Fibroblast of peridontal ligament (primary cell): ENCODE data around the gene CAVIN2.

Experiments used
- DNase-seq: peaks from one replicate; pipeline ENCODE4 v3.0.0-alpha.2; 2010; ENCODE audit errors: extremely low read depth

The CAVIN2 gene

GRCh38 chr2:191839918-191840804, 6.7 kb downstream of the CAVIN2 start:
- no peak for DNase-seq

DNA sequence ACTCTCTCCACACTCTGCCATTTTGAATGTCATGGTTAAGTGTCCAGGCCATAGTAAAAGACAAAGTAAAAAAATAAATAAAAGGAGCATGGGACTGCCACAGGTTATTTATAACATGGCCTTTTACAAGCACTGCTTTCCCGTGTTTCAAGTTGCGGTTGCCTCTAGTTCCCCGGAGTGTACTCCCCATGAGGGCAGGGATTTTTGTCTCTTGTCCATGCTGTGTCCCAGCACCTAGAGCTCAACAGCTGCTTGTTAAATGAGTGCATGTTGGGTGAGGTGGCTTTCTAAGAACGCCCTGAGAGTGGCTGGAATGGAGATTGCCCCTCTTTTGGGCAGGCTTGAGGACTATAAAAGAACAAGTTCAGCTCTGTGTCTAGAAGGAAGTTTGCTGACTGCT, 8.4 kb downstream of the CAVIN2 start:
- no peak for DNase-seq

GRCh38 chr2:191836853-191837769, 9.8 kb downstream of the CAVIN2 start:
- DNase-seq: peak; percentile 34

DNA sequence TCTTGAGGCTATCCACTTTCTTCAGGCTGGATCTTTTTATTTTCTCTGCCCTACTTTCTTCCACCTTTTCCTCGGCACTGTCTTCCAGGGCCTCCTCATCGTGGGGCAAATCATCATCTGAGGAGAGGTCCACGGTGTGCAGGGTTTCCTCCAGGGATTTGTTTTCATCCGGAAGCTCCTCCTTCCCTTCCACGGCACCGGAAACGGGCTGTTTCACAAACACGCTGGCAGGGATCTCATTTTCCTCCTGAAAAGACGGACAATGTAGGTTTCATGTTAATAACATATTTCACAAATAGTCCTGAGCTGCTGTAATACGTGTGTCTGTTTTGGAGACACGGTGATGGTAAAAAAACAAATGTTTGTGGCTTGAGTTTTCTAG, 10.4 kb downstream of the CAVIN2 start:
- DNase-seq: no peak

- peak; percentile 21 for DNase-seq
Measured at GRCh38 chr2:191835539-191836350, 11.1 kb downstream of the CAVIN2 start.

DNA sequence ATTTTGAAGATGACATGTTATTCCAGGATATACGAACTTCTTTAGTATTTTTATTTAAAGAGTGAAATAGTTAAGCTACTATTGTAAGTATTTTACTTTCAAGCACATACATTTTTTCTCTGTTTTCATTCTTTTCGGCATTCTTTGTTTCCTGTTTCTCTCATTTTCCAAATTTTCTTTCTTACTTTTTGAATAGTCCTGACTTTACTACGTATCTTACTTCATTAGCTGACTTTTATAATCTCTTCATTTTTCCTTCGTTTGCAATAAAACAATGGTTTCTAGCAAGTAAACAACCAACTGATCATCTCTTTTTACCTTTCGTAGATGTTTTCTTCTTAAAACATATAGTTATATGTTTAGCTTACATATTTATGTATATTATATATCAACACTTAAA, 11.8 kb downstream of the CAVIN2 start:
- no peak for DNase-seq

GRCh38 chr2:191833356-191833755, 13.5 kb downstream of the CAVIN2 start:
- DNase-seq: no peak

- DNase-seq: no peak
Measured at GRCh38 chr2:191832668-191833067, 14.2 kb downstream of the CAVIN2 start.

DNA sequence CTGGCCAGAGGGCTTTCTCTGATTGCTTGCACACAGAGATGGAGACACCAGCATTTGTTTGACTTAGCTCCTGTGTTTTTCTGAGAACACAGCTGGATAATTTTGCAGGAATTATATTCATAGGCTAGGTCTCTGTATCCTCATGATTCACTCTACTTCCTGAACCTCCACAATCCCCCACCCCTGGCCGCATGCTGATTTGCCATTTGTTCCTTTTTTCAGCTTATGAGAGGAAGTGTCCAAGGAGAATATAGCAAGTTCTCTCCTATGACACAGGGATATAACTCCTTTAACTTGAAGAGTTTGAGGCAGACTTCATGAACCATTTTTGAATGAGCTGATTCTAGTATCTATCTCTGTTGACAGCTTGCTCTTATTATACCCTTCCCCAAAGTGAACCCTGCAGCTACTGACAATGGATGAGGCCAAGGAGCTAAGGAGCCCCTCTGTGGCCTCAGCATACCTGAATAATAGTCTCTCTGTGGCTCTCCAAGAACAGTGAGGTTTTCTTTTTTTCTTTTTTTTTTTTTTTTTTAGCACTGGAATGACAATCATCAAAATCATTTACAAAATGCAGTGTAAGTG, 15.4 kb downstream of the CAVIN2 start:
- no peak for DNase-seq

DNA sequence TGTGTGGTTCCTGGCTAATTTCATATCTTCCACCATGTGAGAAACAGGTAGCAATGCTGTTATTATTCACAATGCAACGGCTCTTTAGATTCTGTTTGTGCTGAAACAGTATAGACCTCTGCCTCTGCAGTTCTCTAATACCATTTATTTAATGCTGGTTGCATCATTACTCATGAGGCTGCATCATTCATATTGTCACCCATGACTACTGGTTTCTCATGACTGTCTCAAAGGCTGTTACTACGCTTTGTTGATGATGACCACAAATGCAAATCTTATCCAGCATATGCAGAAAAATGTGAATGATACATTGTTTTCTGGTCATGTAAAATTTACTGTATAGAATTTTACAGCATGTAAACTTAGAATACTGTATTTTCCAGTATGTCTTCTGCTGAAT, 22.5 kb downstream of the CAVIN2 start:
- DNase-seq: no peak

DNA sequence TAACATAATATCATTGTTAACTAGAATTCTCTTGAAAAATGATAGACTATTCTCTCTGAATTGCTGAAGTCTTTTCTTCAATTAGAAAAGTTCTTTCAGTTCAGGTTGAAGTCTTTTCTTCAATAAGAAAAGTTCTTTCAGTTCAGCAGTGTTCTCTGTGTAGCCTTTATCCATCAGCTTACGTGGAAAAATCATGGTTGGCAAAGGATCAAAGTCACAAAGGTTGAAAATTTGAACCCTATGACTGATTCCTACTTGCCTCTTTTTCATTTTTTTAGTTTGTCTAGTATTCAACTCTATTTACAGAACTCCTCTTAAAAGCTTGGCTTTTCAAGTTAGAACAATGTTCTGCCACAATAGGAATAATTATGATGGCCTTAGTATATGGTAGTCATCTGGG, 25.8 kb downstream of the CAVIN2 start:
- DNase-seq: no peak

GRCh38 chr2:191818725-191819350, 28.1 kb downstream of the CAVIN2 start:
- no peak for DNase-seq

DNA sequence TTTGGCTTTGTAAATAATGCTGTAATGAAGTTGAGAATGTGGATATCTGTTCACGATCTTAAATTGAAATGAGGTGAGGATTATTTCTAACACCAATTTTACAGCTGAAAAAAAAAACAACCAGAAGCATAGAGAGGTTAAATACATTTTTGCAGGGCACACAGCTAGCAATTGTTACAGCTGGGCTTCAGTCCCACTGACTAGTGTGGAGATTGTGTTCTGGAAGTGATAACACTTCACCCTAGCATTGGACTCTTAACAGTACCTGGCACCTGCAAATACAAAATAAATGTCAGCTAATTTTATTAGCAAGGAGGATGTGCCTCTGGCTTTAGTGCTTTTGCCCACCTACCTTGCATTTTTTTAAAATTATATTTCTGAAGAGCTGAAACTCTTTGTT, 28.8 kb downstream of the CAVIN2 start:
- no peak for DNase-seq

DNA sequence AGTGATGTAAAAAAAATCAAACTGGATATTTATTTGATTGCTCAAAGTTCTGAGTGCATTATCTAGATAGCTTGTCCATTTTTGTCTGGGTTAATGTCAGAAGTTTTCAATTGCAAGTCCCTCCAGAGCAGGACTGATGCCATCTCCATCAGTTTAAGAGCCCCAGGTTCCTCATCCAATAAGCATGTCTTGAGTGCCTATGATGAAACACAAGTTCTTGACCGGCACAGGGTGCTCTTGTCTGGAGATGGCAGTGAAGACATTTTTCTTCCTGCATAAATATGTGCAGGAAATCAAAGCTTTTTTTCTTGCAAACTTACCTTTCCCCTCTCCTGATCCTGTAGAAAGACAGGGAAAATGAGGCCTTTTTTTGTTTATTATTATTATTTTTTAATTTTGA, 31.9 kb downstream of the CAVIN2 start:
- DNase-seq: no peak

- DNase-seq: no peak
Measured at GRCh38 chr2:191813943-191814342, 32.9 kb downstream of the CAVIN2 start.

DNA sequence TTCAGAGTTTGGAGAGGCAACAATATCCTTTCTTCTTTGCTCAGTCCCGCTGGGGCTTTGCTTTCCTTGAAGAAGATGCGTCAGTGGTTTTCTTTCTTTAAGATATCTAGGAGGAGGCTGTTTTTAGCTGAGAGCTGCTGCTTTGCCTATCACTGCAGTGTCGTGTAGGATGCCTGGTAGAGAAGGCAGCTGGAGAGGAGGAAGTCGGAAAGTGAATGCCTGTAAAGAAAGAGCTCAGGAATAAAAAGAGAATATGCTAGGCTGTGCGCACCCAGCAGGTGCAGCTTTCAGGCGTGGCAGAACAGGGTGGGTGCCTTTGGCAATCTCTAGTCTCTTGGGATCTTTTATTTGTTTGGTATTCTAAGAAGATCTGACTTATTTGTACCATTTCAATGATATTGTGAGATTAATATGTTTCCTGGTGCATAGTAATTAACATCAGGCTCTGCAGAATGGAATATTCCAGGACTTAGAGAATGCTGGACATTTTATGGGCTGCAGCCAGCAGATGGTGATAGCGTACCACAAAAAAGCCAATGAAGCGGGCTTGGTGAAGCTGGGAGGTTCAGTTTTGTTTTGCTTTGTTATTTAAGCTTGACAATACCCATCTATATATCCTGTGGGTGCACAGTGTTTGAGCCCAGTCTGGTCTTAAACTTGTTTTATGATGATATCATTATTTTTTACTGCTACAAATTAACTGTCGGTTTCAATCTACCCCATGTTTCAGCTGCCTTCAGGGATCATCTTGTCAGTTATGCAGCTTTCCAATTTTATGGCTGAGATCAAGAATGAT, 34.9 kb downstream of the CAVIN2 start:
- DNase-seq: peak; percentile 86

DNA sequence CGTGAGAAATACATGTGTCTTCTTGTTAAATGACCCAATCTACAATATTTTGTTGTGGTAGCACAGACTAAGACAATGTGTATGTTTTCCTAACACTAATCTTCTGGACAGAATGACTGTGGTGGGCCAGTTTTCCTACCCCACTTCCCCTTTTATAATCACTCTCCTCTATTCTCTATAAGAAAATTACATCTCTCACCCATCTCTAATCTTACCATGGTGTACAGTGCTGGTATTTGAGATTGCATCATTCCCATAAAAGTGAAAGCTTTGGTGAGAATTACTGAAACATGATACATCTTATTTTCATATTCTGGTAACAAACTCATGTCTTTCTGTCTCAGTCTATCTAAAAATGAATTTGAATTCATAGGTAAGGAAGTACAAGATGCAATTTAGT, 40.5 kb downstream of the CAVIN2 start:
- DNase-seq: peak; percentile 39

DNA sequence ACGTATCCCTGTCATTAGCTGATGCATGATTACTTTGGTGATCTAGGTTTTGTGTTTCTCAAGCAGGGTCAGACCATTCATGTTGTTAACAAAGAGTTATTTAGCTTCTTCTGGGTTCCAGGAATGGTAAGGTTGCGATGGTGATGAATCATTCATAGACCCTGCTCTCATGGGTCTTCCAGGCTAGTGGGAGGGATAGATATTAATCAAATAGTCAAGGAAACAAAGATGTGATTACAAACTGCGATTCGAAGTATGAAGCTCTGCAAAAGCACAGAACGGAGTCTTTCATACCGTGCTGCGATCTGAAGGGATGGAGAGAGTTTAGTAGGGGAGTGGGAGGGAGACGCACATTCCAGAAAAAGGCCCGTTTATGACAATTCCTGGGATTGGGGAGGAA, 42.1 kb downstream of the CAVIN2 start:
- DNase-seq: no peak

DNA sequence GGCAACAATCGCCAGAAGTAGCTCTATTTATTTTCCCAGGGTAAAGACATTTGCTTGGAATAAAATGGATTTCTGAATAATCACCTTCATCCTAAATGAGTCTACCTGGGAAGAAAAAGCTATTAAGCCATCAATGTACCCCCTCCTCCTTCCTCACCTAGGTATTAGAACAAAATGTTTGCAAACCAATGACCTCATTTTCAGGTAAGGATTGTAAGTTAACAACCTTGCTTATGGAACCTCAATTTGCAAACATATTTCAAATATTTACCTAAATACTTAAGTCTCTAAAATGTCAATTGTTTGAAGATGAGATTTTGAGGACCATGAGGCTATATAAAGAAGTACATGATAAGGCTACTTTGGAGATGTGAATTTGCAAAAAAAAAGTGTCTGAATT, 43.9 kb downstream of the CAVIN2 start:
- no peak for DNase-seq

GRCh38 chr2:191802180-191802579, 44.7 kb downstream of the CAVIN2 start:
- DNase-seq: no peak
